Measurements from ENCODE around the gene PSTPIP1. TPM values are rescaled to one million over a fixed set of nuclear protein-coding genes. Genes with fewer than 3 reads are reported as not detected.

PSTPIP1 gene
- total and polyA plus RNA-seq, 2 experiments from 2014 or later: 0.80 to 3.7 TPM

DNA sequence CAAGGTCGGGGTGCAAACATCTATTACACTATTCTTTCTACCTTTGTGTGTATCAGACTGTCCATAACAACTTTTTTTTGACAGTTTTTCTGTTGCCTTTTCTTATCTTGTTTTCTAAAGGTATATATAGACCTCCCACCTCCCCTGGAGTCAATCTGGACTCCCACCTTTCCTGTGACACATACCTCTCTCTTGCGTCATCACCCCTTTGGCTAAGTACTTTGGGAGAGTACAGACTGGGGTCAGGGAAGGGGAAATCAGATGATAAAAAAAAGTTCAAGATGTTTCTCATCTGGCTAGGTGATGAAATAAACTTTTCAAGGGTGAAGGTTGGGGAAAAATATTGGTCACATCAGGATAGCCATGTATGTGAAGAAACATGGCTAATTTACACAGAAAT, 58.8 kb downstream of the PSTPIP1 start:
- H3K27ac ChIP-seq (ENCODE audit: low read depth): no peak overlapping the region
- no peak for DNase-seq (ENCODE audit: low spot score)
- H3K9me2 ChIP-seq (ENCODE audit: insufficient read depth): no peaks in the 10 kb centered on the region
- no peak overlapping the region for H3K4me3 Mint-ChIP-seq
- no peak overlapping the region for H3K4me3 ChIP-seq
- H3K27ac Mint-ChIP-seq: no peak overlapping the region; the same call in 1 of the 2 replicates
- peaks cover 14% of the 10 kb centered on the region; the same call in 1 of the 3 replicates for H3K36me3 Mint-ChIP-seq (ENCODE audit: low read depth)
- H2AFZ ChIP-seq: no peak overlapping the region
- no peaks in the 10 kb centered on the region for H3K27me3 Mint-ChIP-seq (ENCODE audit: insufficient read depth, low read depth, poor library complexity)
- H3F3A ChIP-seq (replicated peaks; ENCODE audit: low read depth): no peaks in the 10 kb centered on the region
- H3K27me3 ChIP-seq (ENCODE audit: insufficient read depth): no peaks in the 10 kb centered on the region
- H3K4me1 ChIP-seq (ENCODE audit: insufficient read depth): peaks cover 20% of the 10 kb centered on the region
- no peaks in the 10 kb centered on the region for H3K9me3 Mint-ChIP-seq
- no peak overlapping the region for H3K4me2 ChIP-seq
- H3K79me2 ChIP-seq (replicated peaks; ENCODE audit: insufficient read depth): peaks cover 21% of the 10 kb centered on the region
- H4K20me1 ChIP-seq (replicated peaks; ENCODE audit: insufficient read depth): peaks cover 14% of the 10 kb centered on the region
- no peaks in the 10 kb centered on the region; the same call in 1 of the 2 replicates for H3K36me3 ChIP-seq (ENCODE audit: insufficient read depth)
- no peak for TF ChIP-seq EZH2 (IDR thresholded peaks at IDR 0.05; ENCODE audit: low read depth, unreplicated experiment)
- TF ChIP-seq JUNB (IDR thresholded peaks at IDR 0.05; ENCODE audit: unreplicated experiment): no peak
- no peak for TF ChIP-seq STAT1 (IDR thresholded peaks at IDR 0.05; ENCODE audit: unreplicated experiment)
- TF ChIP-seq, protein P1, sequence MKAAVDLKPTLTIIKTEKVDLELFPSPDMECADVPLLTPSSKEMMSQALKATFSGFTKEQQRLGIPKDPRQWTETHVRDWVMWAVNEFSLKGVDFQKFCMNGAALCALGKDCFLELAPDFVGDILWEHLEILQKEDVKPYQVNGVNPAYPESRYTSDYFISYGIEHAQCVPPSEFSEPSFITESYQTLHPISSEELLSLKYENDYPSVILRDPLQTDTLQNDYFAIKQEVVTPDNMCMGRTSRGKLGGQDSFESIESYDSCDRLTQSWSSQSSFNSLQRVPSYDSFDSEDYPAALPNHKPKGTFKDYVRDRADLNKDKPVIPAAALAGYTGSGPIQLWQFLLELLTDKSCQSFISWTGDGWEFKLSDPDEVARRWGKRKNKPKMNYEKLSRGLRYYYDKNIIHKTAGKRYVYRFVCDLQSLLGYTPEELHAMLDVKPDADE (IDR thresholded peaks at IDR 0.05): no peak
- no peak for TF ChIP-seq EZH2phosphoT487 (IDR thresholded peaks at IDR 0.05; ENCODE audit: unreplicated experiment)
- H3K4me1 Mint-ChIP-seq: peaks cover 30% of the 10 kb centered on the region
- no peak for ATAC-seq

DNA sequence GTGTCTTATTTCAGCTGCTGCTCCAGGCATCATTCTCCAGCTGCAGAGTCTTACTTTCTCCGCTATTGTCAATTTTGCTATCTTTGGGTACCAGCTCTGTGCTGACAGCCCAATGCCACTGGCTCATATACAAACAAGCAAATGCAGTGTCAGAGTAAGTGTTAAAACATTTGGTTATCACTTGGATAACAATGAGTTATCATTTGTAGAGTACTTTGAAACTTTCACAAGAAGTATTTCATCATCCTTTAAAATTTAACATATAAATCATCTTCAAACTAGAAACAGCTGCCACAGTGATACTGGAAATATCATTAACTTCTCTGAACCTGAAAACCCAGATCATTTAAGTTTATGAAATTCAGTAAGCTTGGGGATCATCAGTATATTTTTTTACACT, 62.1 kb downstream of the PSTPIP1 start:
- Histone ChIP-seq H3K4me2 (peak overlapping the region; percentile 9; the same call in 1 of the 2 replicates), H2AFZ (no peak overlapping the region), H3K27ac (ENCODE audit: low read depth) (no peak overlapping the region), H3K36me3 (ENCODE audit: insufficient read depth) (no peaks in the 10 kb centered on the region; the same call in 1 of the 2 replicates), H3K4me1 (ENCODE audit: insufficient read depth) (peaks cover 20% of the 10 kb centered on the region), H3F3A (replicated peaks; ENCODE audit: low read depth) (no peaks in the 10 kb centered on the region), H3K4me3 (no peak overlapping the region), H3K9me2 (ENCODE audit: insufficient read depth) (no peaks in the 10 kb centered on the region), H4K20me1 (replicated peaks; ENCODE audit: insufficient read depth) (peaks cover 14% of the 10 kb centered on the region), H3K27me3 (ENCODE audit: insufficient read depth) (no peaks in the 10 kb centered on the region), H3K79me2 (replicated peaks; ENCODE audit: insufficient read depth) (peaks cover 50% of the 10 kb centered on the region)
- Mint-ChIP-seq H3K4me3 (no peak overlapping the region), H3K4me1 (peaks cover 45% of the 10 kb centered on the region), H3K36me3 (ENCODE audit: low read depth) (peaks cover 14% of the 10 kb centered on the region; the same call in 2 of the 3 replicates), H3K27me3 (ENCODE audit: insufficient read depth, low read depth, poor library complexity) (no peaks in the 10 kb centered on the region), H3K9me3 (no peaks in the 10 kb centered on the region), H3K27ac (no peak overlapping the region)
- no peak for ATAC-seq
- TF ChIP-seq, protein P2, sequence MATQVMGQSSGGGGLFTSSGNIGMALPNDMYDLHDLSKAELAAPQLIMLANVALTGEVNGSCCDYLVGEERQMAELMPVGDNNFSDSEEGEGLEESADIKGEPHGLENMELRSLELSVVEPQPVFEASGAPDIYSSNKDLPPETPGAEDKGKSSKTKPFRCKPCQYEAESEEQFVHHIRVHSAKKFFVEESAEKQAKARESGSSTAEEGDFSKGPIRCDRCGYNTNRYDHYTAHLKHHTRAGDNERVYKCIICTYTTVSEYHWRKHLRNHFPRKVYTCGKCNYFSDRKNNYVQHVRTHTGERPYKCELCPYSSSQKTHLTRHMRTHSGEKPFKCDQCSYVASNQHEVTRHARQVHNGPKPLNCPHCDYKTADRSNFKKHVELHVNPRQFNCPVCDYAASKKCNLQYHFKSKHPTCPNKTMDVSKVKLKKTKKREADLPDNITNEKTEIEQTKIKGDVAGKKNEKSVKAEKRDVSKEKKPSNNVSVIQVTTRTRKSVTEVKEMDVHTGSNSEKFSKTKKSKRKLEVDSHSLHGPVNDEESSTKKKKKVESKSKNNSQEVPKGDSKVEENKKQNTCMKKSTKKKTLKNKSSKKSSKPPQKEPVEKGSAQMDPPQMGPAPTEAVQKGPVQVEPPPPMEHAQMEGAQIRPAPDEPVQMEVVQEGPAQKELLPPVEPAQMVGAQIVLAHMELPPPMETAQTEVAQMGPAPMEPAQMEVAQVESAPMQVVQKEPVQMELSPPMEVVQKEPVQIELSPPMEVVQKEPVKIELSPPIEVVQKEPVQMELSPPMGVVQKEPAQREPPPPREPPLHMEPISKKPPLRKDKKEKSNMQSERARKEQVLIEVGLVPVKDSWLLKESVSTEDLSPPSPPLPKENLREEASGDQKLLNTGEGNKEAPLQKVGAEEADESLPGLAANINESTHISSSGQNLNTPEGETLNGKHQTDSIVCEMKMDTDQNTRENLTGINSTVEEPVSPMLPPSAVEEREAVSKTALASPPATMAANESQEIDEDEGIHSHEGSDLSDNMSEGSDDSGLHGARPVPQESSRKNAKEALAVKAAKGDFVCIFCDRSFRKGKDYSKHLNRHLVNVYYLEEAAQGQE (IDR thresholded peaks at IDR 0.05; ENCODE audit: unreplicated experiment): no peak
- TF ChIP-seq ZNF114 (CRISPR knock-in tag; IDR thresholded peaks at IDR 0.05) (no peak), NANOG (IDR thresholded peaks at IDR 0.05; ENCODE audit: borderline replicate concordance) (no peak), ZNF331 (CRISPR knock-in tag; IDR thresholded peaks at IDR 0.05; ENCODE audit: low read depth) (no peak), CREB1 (CRISPR knock-in tag; IDR thresholded peaks at IDR 0.05; ENCODE audit: low read depth) (no peak), STAT1 (IDR thresholded peaks at IDR 0.05; ENCODE audit: unreplicated experiment) (no peak), EZH2phosphoT487 (IDR thresholded peaks at IDR 0.05; ENCODE audit: unreplicated experiment) (no peak), EZH2 (IDR thresholded peaks at IDR 0.05; ENCODE audit: low read depth, unreplicated experiment) (no peak)
- TF ChIP-seq, protein P3, sequence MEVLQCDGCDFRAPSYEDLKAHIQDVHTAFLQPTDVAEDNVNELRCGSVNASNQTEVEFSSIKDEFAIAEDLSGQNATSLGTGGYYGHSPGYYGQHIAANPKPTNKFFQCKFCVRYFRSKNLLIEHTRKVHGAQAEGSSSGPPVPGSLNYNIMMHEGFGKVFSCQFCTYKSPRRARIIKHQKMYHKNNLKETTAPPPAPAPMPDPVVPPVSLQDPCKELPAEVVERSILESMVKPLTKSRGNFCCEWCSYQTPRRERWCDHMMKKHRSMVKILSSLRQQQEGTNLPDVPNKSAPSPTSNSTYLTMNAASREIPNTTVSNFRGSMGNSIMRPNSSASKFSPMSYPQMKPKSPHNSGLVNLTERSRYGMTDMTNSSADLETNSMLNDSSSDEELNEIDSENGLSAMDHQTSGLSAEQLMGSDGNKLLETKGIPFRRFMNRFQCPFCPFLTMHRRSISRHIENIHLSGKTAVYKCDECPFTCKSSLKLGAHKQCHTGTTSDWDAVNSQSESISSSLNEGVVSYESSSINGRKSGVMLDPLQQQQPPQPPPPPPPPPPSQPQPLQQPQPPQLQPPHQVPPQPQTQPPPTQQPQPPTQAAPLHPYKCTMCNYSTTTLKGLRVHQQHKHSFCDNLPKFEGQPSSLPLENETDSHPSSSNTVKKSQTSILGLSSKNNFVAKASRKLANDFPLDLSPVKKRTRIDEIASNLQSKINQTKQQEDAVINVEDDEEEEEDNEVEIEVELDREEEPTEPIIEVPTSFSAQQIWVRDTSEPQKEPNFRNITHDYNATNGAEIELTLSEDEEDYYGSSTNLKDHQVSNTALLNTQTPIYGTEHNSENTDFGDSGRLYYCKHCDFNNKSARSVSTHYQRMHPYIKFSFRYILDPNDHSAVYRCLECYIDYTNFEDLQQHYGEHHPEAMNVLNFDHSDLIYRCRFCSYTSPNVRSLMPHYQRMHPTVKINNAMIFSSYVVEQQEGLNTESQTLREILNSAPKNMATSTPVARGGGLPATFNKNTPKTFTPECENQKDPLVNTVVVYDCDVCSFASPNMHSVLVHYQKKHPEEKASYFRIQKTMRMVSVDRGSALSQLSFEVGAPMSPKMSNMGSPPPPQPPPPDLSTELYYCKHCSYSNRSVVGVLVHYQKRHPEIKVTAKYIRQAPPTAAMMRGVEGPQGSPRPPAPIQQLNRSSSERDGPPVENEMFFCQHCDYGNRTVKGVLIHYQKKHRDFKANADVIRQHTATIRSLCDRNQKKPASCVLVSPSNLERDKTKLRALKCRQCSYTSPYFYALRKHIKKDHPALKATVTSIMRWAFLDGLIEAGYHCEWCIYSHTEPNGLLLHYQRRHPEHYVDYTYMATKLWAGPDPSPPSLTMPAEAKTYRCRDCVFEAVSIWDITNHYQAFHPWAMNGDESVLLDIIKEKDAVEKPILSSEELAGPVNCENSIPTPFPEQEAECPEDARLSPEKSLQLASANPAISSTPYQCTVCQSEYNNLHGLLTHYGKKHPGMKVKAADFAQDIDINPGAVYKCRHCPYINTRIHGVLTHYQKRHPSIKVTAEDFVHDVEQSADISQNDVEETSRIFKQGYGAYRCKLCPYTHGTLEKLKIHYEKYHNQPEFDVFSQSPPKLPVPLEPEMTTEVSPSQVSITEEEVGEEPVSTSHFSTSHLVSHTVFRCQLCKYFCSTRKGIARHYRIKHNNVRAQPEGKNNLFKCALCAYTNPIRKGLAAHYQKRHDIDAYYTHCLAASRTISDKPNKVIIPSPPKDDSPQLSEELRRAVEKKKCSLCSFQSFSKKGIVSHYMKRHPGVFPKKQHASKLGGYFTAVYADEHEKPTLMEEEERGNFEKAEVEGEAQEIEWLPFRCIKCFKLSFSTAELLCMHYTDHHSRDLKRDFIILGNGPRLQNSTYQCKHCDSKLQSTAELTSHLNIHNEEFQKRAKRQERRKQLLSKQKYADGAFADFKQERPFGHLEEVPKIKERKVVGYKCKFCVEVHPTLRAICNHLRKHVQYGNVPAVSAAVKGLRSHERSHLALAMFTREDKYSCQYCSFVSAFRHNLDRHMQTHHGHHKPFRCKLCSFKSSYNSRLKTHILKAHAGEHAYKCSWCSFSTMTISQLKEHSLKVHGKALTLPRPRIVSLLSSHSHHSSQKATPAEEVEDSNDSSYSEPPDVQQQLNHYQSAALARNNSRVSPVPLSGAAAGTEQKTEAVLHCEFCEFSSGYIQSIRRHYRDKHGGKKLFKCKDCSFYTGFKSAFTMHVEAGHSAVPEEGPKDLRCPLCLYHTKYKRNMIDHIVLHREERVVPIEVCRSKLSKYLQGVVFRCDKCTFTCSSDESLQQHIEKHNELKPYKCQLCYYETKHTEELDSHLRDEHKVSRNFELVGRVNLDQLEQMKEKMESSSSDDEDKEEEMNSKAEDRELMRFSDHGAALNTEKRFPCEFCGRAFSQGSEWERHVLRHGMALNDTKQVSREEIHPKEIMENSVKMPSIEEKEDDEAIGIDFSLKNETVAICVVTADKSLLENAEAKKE (CRISPR knock-in tag; IDR thresholded peaks at IDR 0.05): no peak
- no peak for DNase-seq (ENCODE audit: low spot score)
